Stimulated activated CD8-positive, alpha-beta memory T cell treated with anti-CD3 and anti-CD28 coated beads, Interleukin-15, amount 100 ng/mL, for 4 hours (primary cell): ENCODE results near the gene NDUFS6.

Experiments
- DNase-seq, 2 donors: peaks; one replicate each; pipeline ENCODE4 v3.0.0-alpha.2; 2020; ENCODE audit warnings: low read depth in 2 of 2

The NDUFS6 gene

DNA sequence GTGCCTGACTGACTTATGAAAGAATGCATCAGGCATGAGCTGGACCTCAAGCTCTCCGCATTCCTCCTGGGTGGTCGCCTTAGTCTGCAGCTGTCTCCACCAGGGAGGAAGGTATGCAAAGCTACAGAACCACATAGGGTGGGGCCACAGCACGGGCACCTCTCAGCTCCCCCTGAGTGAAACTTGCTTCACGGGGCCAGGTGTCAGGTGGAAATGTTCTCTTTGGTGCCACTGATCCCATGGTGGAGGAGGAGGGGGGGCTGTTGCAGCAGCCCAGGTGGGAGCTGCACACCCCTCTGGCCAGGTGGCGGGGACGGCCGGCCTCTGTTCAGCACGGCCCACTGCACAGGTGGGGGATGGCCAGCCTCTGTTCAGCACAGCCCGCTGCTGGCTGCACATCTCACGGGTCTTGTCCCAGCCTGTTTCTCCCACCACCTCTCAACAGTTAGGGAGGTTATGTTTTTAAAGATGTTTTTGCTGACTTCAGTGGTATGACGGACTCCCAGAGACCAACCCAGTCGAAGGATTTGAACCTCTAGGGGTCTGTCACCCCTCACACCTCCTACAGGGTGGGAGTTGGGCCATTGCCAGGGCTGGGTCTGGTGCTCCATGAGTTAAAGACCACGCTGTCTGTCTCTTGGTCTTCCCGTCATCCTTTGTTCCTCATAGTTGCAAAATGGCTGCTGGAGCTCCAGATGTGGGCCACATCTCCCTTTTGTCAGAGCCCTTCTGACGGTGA, 35.9 kb upstream of the NDUFS6 start:
- no peak for DNase-seq

DNA sequence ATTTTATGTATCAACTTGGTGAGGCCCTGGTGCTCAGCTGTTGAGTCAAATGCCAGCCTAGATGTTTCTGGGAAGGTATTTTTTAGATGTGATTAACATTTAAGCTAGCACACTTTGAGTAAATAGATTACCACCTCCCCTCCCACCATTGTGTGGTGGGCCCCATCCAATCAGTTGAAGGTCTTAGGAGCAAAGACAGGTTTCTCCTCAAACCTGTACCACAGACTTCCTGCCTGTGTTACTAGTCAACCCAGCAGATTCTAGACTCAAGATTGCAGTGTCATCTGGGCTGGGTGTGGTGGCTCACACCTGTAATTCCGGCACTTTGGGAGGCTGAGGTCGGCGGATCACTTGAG, 35.3 kb upstream of the NDUFS6 start:
- DNase-seq: no peak

GRCh38 chr5:1767524-1768282, 33.5 kb upstream of the NDUFS6 start:
- DNase-seq: no peak

- DNase-seq: no peak
Observed at GRCh38 chr5:1768283-1769000, 32.8 kb upstream of the NDUFS6 start.

DNA sequence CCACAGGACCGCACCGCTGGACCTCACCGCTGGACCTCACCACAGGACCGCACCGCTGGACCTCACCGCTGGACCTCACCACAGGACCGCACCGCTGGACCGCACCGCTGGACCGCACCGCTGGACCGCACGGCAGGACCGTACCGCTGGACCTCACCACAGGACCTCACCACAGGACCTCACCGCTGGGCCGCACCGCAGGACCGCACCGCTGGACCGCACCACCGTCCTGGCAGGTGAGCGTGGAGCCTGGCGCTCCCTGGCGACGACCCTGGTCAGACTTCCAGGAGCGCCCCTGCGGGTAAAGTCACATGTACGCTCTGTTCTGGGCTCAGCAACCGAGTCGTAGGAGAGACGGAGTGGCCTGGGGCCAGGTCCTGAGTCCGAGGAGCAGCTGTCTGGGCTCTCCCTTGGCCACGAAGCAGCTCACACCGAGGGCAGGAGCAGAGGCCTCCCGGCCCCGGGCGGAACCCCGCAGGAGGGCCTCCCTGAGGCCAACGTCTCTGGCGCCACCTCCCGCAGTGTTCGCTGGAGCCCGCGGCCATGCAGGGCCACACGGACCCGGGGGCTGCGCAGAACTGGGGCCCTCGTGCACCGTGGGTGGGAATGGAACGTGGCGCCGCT, 32.1 kb upstream of the NDUFS6 start:
- DNase-seq: no peak

DNA sequence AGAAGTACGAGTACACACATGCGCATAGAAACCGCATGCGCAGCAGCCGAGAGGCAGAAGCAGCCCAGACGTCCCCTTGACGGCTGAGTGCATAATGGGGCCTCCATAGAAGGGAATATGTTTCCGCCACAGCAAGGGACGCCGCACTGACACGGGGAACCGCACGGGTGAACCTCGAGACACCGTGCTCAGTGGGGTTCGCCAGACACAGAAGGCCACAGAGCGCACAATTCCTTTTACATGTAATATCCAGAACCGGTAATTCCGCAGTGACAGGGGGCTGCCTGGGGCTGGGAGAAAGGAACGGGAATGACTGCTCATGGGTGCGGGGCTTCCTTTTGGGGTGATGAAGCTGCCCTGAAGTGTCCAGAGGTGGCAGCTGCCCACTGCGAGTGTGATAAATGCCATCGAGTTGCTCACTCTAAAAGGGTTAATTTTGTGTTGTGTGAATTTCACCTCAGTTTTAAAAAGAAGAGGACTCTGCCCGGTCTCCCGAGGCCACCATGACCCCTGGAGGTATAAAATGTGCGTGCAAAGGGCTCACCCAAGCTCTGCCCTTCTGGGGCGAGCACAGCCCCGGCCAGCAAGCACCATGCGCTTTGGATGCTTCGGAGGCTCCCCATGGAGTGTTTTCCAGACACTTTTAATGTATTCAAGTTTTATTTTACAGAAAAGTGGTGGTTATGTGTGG, 31.3 kb upstream of the NDUFS6 start:
- DNase-seq: no peak

DNA sequence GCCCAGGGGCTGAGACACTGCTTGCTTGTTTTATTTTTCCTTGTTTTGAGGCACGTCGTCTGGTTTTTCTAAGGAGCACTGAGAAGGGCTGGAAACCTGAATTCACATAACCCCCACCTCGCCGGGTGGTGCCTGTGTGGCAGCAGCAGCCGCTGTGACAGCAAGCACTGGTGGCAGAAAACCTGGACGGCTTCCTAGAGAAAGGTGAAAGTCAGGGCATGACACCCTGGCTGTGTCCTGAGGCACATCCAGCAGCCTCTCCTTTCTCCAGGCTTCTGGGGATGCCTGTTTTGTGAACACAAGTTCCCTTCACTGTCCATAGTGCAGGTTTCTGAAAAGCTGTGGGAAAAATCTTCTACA, 30.8 kb upstream of the NDUFS6 start:
- no peak for DNase-seq

DNA sequence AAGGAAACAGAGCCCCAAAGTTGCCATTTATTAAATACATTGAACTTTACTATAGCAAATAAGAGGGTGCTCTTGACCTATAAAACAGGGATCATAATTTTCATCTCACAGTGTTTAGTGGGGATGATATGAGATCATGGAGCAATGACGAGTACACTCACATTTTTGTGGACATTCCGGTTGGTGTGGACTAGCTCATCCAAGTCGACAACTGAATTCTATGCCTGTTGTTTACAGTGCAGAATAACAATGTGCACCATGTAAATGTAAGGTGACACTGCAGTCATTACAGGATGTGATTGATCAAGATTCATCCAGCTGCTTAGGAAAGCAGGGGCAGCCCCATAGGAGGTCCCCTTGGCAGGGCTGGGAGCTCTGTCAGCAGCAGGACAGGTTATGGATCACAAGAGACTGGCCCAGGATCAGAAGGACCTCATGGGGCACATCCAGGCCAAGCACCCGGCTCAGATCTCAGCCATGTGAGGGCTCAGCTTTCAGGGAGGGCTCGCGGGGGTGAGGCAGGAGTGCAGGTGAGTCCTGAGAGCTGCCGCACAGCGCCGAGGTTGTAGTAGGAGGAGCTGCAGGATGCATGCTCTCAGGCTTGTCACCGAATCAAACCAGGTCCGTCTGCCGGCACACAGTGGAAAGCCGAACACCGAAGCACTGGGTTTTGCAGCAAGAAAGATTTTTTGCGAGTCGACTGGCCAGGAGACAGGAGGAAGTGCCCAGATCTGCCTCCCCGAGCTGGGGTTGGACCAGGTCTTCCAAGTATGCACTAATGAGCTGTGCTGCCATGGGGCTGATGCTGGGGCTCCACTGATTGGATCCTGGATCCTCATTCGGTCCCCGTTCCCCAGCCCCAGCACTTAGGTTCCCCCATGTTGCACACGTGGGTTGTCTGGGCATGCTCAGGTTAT, 29.8 kb upstream of the NDUFS6 start:
- no peak for DNase-seq

GRCh38 chr5:1772634-1773033, 28.6 kb upstream of the NDUFS6 start:
- DNase-seq: no peak

GRCh38 chr5:1776831-1777230, 24.4 kb upstream of the NDUFS6 start:
- no peak for DNase-seq

DNA sequence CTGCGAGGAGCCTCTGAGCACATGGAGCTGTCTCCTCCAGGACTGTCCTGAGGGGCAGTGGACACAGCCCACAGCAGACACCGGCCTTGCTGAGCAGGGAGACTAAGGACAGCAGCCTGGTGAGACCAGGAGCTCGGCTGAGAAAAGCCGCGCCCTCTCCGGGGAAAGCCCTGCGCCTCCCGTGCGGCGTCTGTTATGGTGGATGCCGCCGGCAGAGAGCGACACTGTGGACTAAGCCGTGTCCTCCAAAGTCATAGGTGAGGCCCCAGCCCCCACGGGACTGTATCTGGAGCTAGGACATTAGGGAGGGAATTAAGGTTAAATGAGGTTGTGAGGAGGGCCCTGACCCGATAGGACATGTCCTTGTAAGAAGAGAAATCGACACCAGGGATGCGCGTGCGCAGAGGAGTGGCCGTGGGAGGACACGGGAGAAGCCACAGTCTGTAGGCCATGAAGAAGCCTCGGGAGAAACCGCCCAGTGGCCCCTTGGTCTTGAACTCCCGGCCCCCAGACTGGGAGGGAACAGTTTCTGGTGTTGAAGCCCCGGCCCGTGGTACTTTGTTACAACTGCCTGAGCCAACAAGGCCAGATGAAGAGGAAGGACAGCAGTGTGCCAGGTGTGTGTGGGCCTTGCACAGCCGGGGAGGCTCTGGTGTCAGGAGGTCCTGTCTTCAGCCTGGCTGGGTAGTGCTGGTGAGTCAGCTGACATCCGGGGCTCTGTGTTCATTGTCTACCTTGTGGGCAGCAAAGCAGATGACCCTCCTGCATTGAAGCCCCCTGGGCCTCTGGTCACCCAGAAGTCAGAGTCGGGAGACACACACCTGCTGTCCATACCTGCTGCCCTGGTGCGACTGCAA, 23.7 kb upstream of the NDUFS6 start:
- DNase-seq: no peak

- DNase-seq: no peak
Observed at GRCh38 chr5:1778138-1779020, 22.8 kb upstream of the NDUFS6 start.

DNA sequence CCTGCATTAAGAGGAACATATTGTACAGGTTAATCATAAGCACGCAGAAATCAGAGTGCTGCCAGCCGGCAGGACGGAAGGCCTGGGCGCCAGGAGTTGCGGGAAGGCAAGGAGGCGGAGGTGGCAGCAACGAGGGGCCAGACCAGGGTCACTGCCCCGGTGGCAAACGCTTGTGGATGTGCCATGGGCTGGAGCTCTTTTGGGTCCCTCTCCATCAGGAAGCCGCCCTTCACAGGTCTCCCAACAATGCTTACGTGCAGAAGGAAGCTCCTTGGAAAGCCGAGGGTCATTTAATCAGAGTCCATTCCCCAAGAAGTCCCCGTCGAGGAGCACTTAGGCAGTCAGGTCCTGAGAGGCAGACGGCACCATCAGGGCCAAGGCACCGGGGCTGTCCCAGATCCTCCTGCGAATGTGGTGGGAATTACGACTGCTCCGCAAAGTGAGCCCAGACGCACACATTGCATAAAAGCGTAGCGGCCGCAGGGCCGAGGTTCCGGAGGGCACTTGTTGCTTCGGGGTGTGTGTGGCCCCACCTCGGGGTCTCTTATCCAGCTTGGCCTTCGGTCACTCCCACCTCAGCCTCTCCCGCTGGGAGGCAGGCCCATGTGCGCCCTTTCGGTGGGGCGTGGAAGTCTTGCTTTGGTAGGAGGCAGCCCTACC, 22.1 kb upstream of the NDUFS6 start:
- DNase-seq: no peak

DNA sequence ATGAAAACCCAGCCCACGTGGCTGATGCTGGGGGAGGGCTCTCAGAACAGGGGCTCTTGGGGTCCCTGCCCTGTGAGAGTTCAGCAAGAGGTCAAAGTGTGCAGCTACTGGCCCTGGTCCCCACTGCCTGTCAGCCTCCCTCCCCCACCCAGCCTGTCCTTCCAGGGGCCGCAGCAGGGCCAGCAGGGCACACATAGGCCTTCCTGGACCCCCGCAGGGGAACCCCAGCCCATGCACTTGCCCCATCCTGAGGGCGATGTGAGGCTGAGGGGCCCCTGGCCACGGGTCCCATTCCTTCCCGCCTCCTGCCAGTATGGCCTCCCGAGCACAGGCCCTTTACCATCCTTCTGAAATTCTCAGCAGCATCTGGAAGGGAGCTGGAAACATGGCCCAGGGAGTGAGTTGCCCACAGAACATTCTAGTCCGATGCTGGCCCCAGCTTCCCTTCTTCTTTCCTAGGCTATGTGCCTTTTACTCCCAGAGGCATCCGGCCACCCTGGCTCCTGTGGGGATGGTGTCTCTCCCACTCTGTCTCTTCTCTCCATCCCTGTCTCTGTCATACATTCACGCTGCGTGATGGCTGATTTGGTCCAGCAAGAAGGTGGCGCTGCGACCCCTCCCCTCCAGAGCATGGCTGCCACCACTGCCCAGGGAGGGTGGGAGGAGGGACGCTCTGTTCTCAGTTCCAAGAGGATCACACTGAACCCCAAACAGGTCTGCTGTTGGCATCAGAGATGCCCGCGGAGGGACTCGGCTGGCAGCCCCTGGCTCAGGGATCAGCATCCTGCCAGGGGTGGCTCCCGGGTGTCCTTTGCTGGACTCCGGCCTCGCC, 21.2 kb upstream of the NDUFS6 start:
- DNase-seq: no peak

GRCh38 chr5:1780614-1780930, 20.6 kb upstream of the NDUFS6 start:
- no peak for DNase-seq

DNA sequence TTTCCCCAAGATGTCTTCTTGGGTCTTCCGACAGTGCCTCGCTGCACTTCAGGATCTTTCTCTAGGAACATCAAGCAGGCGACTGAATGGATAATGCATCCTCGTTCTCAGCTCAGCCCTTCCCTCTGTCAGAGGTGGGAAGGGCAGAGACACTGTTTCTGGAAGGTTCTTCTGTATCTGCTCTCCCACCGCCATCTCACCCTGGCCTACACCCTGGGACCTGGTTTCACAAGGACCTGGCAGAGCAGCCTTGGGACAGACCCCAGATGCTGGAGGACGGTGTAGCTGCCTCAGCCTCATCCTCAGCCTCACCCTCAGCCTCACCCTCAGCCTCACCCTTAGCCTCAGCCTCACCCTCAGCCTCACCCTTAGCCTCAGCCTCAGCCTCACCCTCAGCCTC, 20.1 kb upstream of the NDUFS6 start:
- DNase-seq: no peak

DNA sequence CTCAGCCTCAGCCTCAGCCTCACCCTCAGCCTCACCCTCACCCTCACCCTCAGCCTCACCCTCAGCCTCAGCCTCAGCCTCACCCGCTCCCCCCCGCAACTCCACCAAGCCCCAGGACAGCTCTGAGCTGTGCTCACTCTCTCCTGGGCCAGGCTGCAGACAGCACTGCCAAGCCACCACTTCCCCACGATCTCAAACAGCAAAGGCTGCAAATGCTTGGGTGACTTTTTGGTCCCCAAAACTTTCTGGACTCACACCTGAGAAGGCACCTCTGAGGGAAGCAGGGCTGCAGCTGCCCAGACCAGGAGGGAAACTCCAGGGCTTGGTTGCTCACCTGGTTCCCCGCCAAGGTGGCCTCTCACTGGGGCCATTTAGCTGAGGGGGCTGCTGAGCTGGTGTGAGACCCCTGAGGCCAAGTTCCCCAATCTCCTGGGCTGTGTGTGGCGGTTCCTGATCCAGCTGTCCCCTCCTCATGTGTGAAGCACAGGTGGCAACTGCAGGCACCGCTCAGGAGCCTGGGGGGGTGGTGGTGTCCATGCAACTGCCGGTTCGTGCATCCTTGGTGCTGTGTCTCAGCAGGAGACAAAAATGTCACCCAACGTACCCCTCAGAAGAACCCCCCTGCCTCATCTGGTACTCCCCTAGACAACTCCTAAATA, 19.4 kb upstream of the NDUFS6 start:
- no peak for DNase-seq
